ENCODE data around the gene DHRS3. TPM values are rescaled to one million over a fixed set of nuclear protein-coding genes. Genes with fewer than 3 reads are reported as not detected.

Gene DHRS3
- total and polyA plus RNA-seq, 8 donors = 47.7 to 98.6 (median 62.0) TPM

DNA sequence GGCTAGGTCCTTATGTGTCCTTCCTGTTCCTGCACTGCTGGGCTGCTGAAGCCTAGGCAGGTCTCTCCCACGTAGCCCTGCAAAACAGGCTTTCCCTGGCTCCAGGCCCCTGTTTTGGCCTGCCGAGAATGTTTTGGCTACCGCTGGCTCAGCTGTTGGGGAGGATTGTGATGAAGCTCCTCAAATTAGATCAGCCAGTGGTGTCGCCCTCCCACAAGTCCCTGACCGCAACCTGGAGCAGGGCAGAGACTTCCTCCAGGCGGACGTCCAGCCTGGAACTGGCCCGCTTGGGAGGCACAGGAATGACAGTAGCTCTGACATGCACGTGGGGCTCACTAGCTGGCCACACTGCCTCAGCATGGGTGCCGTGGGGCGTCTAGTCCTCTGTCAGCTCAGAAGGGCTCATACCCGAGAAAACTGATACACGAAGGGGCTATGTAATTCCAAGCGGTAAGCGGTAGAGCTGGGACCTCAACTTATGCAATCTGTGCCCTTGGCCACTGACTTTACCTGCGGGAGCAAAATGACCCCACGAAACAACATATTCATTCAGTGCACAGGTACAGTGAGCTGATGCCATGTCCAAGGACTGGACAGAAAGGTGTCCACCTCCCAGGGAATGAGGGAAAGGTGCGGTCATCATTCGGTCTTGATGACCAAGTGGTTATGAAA is 26.6 kb downstream of the DHRS3 start:
- Histone ChIP-seq H3K4me1 (peaks cover 3 to 15% (median 5%) of the 10 kb centered on the region in 3 donors), H3K36me3 (peaks cover 0 to 6% (median 0%) of the 10 kb centered on the region in 3 donors), H3K27ac (no peak overlapping the region), H3K27me3 (no peaks in the 10 kb centered on the region), H3K4me3 (no peak overlapping the region), H3K9me3 (no peaks in the 10 kb centered on the region)
- no peak for DNase-seq
- FAIRE-seq = no peak
- intact Hi-C loops (cut with DNase I) = no loop called here
- peak in 1 of 4 donors; percentile 1 for ATAC-seq
- 76 to 77% methylated on average over 19 of the region's 19 CpGs for WGBS, 2 donors
- TF ChIP-seq, protein P1, sequence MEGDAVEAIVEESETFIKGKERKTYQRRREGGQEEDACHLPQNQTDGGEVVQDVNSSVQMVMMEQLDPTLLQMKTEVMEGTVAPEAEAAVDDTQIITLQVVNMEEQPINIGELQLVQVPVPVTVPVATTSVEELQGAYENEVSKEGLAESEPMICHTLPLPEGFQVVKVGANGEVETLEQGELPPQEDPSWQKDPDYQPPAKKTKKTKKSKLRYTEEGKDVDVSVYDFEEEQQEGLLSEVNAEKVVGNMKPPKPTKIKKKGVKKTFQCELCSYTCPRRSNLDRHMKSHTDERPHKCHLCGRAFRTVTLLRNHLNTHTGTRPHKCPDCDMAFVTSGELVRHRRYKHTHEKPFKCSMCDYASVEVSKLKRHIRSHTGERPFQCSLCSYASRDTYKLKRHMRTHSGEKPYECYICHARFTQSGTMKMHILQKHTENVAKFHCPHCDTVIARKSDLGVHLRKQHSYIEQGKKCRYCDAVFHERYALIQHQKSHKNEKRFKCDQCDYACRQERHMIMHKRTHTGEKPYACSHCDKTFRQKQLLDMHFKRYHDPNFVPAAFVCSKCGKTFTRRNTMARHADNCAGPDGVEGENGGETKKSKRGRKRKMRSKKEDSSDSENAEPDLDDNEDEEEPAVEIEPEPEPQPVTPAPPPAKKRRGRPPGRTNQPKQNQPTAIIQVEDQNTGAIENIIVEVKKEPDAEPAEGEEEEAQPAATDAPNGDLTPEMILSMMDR (IDR thresholded peaks at IDR 0.05) = no peak

DNA sequence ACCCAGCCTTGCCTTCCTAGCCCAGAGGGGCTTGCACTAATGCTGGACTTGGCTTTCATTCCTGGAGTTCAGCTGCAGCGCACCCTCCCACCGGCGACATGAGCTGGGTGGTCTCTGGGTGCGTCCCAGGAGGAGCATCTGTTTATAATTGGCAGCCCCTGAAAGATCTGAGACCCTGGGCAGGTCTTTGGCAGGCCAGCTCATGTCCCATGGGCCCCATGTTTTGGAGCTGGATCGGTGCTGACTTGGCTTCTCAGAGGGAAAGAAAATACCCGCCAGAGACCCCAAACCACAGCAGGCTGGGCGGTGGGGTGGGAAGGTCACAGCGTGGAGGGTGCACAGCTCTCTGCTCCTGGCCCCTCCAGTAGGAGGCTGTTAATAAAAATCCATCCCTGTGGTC is 29.3 kb downstream of the DHRS3 start:
- DNase-seq (no peak), FAIRE-seq (no peak), ATAC-seq (no peak)
- H3K9me3 ChIP-seq = no peaks in the 10 kb centered on the region
- 91% methylated on average over 8 of the region's 8 CpGs for WGBS, 2 donors
- intact Hi-C loops (cut with DNase I) = no loop called here
- no peak overlapping the region for H3K4me3 ChIP-seq
- no peak overlapping the region for H3K27ac ChIP-seq
- TF ChIP-seq, protein P1 (IDR thresholded peaks at IDR 0.05) = no peak
- no peaks in the 10 kb centered on the region for H3K27me3 ChIP-seq
- H3K36me3 ChIP-seq = peaks cover 0 to 6% (median 0%) of the 10 kb centered on the region in 3 donors
- peaks cover 0 to 4% (median 0%) of the 10 kb centered on the region in 3 donors for H3K4me1 ChIP-seq

DNA sequence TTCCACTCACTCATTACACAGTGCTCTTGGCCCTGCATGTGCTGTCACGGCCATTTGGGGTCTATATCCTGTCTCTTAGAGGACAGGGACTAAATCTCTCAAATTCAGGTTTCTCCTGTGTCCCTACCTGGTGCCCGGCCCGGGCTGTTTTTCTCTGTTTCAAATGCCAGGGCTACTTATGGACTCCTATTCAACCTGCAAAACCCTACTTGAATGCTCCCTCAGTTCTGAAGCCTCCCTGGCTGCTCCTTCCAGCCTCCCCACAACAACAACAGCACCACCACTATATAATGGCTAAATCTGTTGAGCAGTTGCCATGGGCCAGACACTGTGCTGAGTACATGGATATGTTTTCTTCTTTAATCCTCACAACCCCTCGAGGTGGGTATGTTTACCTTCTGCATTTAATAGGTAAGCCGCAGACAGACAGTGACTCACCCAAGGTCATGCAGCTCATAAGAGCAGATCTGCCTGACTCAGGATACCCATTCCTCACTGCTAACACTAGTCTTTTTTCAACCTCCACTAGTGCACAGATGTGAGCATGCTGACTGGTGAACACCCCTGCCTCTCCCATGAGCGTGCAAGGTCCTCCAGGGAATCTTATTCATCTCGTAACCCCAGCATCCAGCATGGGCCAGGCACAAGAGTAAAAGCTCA is 29.9 kb downstream of the DHRS3 start:
- TF ChIP-seq, protein P1 (IDR thresholded peaks at IDR 0.05) = no peak
- H3K4me3 ChIP-seq = no peak overlapping the region
- no peak for FAIRE-seq
- intact Hi-C loops (cut with DNase I) = no loop called here
- H3K27me3 ChIP-seq = no peaks in the 10 kb centered on the region
- no peak for DNase-seq
- H3K9me3 ChIP-seq = no peaks in the 10 kb centered on the region
- no peak for ATAC-seq
- WGBS, 2 donors = 84 to 86% methylated on average over 7 of the region's 7 CpGs
- peaks cover 0 to 6% (median 0%) of the 10 kb centered on the region in 3 donors for H3K36me3 ChIP-seq
- H3K27ac ChIP-seq = no peak overlapping the region
- H3K4me1 ChIP-seq = no peaks in the 10 kb centered on the region

DNA sequence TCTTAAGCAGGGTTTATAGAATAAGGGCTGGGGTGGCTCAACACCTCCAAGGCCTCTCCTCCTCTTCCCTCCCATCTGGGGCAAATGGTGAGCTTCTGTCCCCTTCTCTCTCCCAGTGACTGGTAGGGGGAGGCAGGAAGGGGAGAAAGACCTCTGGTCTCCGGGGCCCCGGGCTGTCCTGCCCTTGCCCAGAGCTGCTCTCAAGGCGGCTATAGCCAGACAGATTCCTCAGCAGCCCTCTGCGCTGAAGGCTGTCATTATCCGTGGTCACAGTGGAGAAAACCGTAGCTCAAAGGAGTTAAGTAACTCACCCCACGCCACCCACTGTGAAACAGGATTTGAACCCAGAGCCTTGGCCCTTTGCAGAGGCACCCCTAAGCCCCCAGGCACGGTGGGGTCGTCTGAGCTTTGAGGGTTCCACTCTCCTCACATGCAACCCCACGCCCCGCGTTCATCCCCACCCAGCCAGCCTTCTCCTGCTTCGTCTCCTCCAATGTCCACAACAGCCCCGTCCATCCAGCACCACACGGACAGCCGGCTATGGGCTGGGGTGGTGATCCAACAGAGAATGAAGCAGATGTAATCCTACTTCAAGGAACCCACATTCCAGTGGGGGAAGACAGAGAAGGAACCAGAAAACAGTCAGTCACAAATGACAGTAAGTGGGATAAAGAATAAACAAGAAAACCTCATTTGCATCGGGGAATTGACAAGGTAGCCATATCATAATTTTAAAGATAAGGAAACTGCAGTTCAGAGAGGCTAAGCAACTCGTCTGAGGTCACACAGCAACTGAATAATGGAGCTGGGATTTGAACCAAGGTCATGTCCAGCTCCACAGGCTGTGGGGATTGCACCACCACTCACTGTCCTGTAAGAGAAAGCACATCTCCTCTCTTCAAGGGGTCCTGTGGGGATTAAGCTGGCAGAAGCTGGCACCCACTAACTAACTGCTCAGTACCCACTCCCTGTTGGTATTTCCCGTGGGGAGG is 31.8 kb downstream of the DHRS3 start:
- Histone ChIP-seq H3K36me3 (no peaks in the 10 kb centered on the region), H3K9me3 (no peaks in the 10 kb centered on the region), H3K27me3 (no peaks in the 10 kb centered on the region), H3K4me3 (no peak overlapping the region), H3K27ac (no peak overlapping the region), H3K4me1 (no peaks in the 10 kb centered on the region)
- no peak for FAIRE-seq
- peak in 2 of 4 donors; percentile 3 to 11 for ATAC-seq
- peak in 2 of 6 donors; percentile 14 to 43 for DNase-seq
- intact Hi-C loops (cut with DNase I) = no loop called here
- WGBS, 2 donors = 78 to 79% methylated on average over 19 of the region's 19 CpGs
- TF ChIP-seq, protein P1 (IDR thresholded peaks at IDR 0.05) = no peak
